HG03097 (cell line): Measurements from ENCODE around the gene UBE2Q1.

Experiments
- ATAC-seq: cut with Tn5 transposase; IDR thresholded peaks from one replicate; pipeline ENCODE4 v1.9.1; 2021; ENCODE audit not compliant: unreplicated experiment, low FRiP score

The UBE2Q1 gene

GRCh38 chr1:154557939-154558719 is at the start of gene UBE2Q1:
Gene UBE2Q1, minus strand, starts transcription at chr1:154558662. Its CDS starts 109 bp downstream, at chr1:154558553.
- peak; percentile 5 for ATAC-seq

GRCh38 chr1:154607609-154608396 is 49.3 kb upstream of the UBE2Q1 start, which contains the start of gene ADAR:
Gene ADAR, minus strand, starts transcription at chr1:154608186. Its CDS starts 180 bp downstream, at chr1:154608006.
- ATAC-seq = peak; percentile 54

- ATAC-seq = peak; percentile 18
Observed at GRCh38 chr1:154607106-154607608, 48.7 kb upstream of the UBE2Q1 start.

GRCh38 chr1:154605534-154605933 is 47.1 kb upstream of the UBE2Q1 start:
- ATAC-seq = no peak

- ATAC-seq = no peak
Observed at GRCh38 chr1:154603317-154603716, 44.9 kb upstream of the UBE2Q1 start.

GRCh38 chr1:154599658-154600057 is 41.2 kb upstream of the UBE2Q1 start:
- ATAC-seq = no peak

GRCh38 chr1:154598871-154599635 is 40.6 kb upstream of the UBE2Q1 start:
- ATAC-seq = no peak

GRCh38 chr1:154595621-154596020 is 37.2 kb upstream of the UBE2Q1 start:
- ATAC-seq = no peak

GRCh38 chr1:154594811-154595210 is 36.3 kb upstream of the UBE2Q1 start:
- ATAC-seq = no peak

GRCh38 chr1:154593390-154593789 is 34.9 kb upstream of the UBE2Q1 start:
- ATAC-seq = no peak

GRCh38 chr1:154591206-154591605 is 32.7 kb upstream of the UBE2Q1 start:
- no peak for ATAC-seq

- no peak for ATAC-seq
Observed at GRCh38 chr1:154590756-154591155, 32.3 kb upstream of the UBE2Q1 start.

GRCh38 chr1:154589780-154590179 is 31.3 kb upstream of the UBE2Q1 start:
- ATAC-seq = no peak

GRCh38 chr1:154586641-154587040 is 28.2 kb upstream of the UBE2Q1 start:
- ATAC-seq = no peak

GRCh38 chr1:154586231-154586630 is 27.8 kb upstream of the UBE2Q1 start:
- no peak for ATAC-seq

GRCh38 chr1:154584267-154584994 is 26.0 kb upstream of the UBE2Q1 start:
- ATAC-seq = no peak

GRCh38 chr1:154583773-154584172 is 25.3 kb upstream of the UBE2Q1 start:
- no peak for ATAC-seq

GRCh38 chr1:154582885-154583284 is 24.4 kb upstream of the UBE2Q1 start:
- ATAC-seq = no peak

GRCh38 chr1:154581766-154582165 is 23.3 kb upstream of the UBE2Q1 start:
- ATAC-seq = no peak

- ATAC-seq = no peak
Observed at GRCh38 chr1:154579374-154579773, 20.9 kb upstream of the UBE2Q1 start.
